Measurements from ENCODE around the gene ZP2.

GRCh38 chr16:21175397-21175796 lies 36.0 kb downstream of the ZP2 start:
- no peak for TF ChIP-seq CTCF (IDR thresholded peaks at IDR 0.05; ENCODE audit: low read depth, low read length, missing input control)
- TF ChIP-seq MAX (IDR thresholded peaks at IDR 0.05): no peak
- TF ChIP-seq SP1 (IDR thresholded peaks at IDR 0.05): no peak
- TF ChIP-seq TAF1 (conservative IDR thresholded peaks at IDR 0.05): no peak
